Keratinocyte (primary cell): ENCODE results near the gene SERPINA4. TPM values are rescaled to one million over a fixed set of nuclear protein-coding genes. Genes with fewer than 3 reads are reported as not detected.

Experiments used
- DNase-seq: peaks from one replicate; pipeline ENCODE4 v3.0.0-alpha.2; 2011; ENCODE audit warnings: low read depth, missing footprints, low spot score
- FAIRE-seq: peaks from 2 replicates; lab custom pipeline; 2011; peaks lifted over from hg19 to GRCh38; lab: Jason Lieb, UNC
- H2AFZ ChIP-seq: 2 replicates; pipeline ENCODE4 v1.6.0; 2012; ENCODE audit warnings: low read length, control low read depth, inconsistent platforms; ENCODE audit not compliant: control insufficient read depth
- H3K27ac ChIP-seq: 2 replicates; pipeline ENCODE4 v1.5.1; 2011; ENCODE audit warnings: low read length; ENCODE audit not compliant: control insufficient read depth, insufficient read depth
- H3K27me3 ChIP-seq: 3 replicates; pipeline ENCODE4 v1.6.0; 2011; ENCODE audit warnings: low read length; ENCODE audit not compliant: control insufficient read depth, insufficient read depth; ENCODE audit errors: extremely low read depth
- H3K36me3 ChIP-seq, 2 experiments: 2 replicates in 1 of 2; 3 replicates in 1 of 2; pipeline ENCODE4 v1.5.1; 2011; ENCODE audit warnings: low read length in 2 of 2, mild to moderate bottlenecking in 1 of 2; ENCODE audit not compliant: control insufficient read depth in 2 of 2, insufficient read depth in 2 of 2; ENCODE audit errors: extremely low read depth in 1 of 2
- H3K4me1 ChIP-seq: 3 replicates; pipeline ENCODE4 v1.5.1; 2011; ENCODE audit warnings: low read length; ENCODE audit not compliant: control insufficient read depth, insufficient read depth; ENCODE audit errors: extremely low read depth
- H3K4me2 ChIP-seq: 3 replicates; pipeline ENCODE4 v1.6.0; 2011; ENCODE audit warnings: low read depth, low read length; ENCODE audit not compliant: control insufficient read depth, insufficient read depth; ENCODE audit errors: extremely low read depth
- H3K4me3 ChIP-seq, 3 experiments: fragments of 200-600 bp in 1 of 3; sonication (generic) in 1 of 3; 2 replicates in 2 of 3; 3 replicates in 1 of 3; pipeline ENCODE4 v1.5.1; 2011 to 2016; ENCODE audit warnings: low read length in 3 of 3, mild to moderate bottlenecking in 3 of 3, control low read depth in 2 of 3, inconsistent platforms in 1 of 3, low read depth in 1 of 3, mixed read lengths in 1 of 3, mixed run types in 1 of 3, moderate library complexity in 1 of 3; ENCODE audit not compliant: control insufficient read depth in 2 of 3, insufficient read depth in 2 of 3; ENCODE audit errors: extremely low read depth in 1 of 3
- H3K79me2 ChIP-seq: 2 replicates; pipeline ENCODE4 v1.6.0; 2012; ENCODE audit warnings: low read length; ENCODE audit not compliant: control insufficient read depth, insufficient read depth
- H3K9ac ChIP-seq: 3 replicates; pipeline ENCODE4 v1.6.0; 2011; ENCODE audit warnings: low read length; ENCODE audit not compliant: control insufficient read depth, insufficient read depth; ENCODE audit errors: extremely low read depth
- H3K9me1 ChIP-seq: 3 replicates; pipeline ENCODE4 v1.6.0; 2011; ENCODE audit warnings: low read length; ENCODE audit not compliant: control insufficient read depth, insufficient read depth; ENCODE audit errors: extremely low read depth
- H3K9me3 ChIP-seq: 2 replicates; pipeline ENCODE4 v1.5.1; 2012; ENCODE audit warnings: low read depth, low read length; ENCODE audit not compliant: control insufficient read depth
- H4K20me1 ChIP-seq: 3 replicates; pipeline ENCODE4 v1.6.0; 2011; ENCODE audit warnings: low read length; ENCODE audit not compliant: control insufficient read depth, insufficient read depth; ENCODE audit errors: extremely low read depth
- EZH2 ChIP-seq: IDR thresholded peaks from one replicate; pipeline ENCODE4 v1.6.1; 2012; ENCODE audit warnings: inconsistent platforms, mild to moderate bottlenecking, low read length, moderate library complexity
- dilution Hi-C: fragments of 300-500 bp; cut with MboI; formaldehyde crosslinking; loops from one replicate; pipeline ENCODE4 v1.7.0; 2020; ENCODE audit warnings: low sequenced_read_pairs; ENCODE audit not compliant: extremely low pct_ligation_motif_present
- polyA plus RNA-seq, 5 experiments: library from polyadenylated mRNA; depleted of rRNA in 3 of 5; stranded (reverse) in 3 of 5; stranded (forward) in 1 of 5; unstranded in 1 of 5; fragments of >200 nt; gene quantifications; 1 replicate in 1 of 5; 2 replicates in 3 of 5; 3 replicates in 1 of 5; pipeline versions ENCODE4 v1.2.1 to v1.2.3, GENCODE V29; 2011 to 2012; ENCODE audit warnings: missing spikeins in 2 of 5, low read depth in 1 of 5, low replicate concordance in 1 of 5
- TF ChIP-seq, protein P1 (sequence below), 3 experiments: IDR thresholded peaks in 1 of 3; conservative IDR thresholded peaks in 1 of 3; optimal IDR thresholded peaks in 1 of 3; 2 replicates in 2 of 3; 3 replicates in 1 of 3; pipeline versions ENCODE3 to v1.5.1; 2011; ENCODE audit warnings: low read length in 3 of 3, mild to moderate bottlenecking in 3 of 3, moderate library complexity in 2 of 3, control low read depth in 1 of 3, inconsistent platforms in 1 of 3; ENCODE audit not compliant: insufficient read depth in 2 of 3; ENCODE audit errors: extremely low read depth in 1 of 3

SERPINA4 gene
- polyA plus RNA-seq, 1 donor (not counting 4 experiments of a cell fraction or from before 2014, with no cell fraction given): not detected

DNA sequence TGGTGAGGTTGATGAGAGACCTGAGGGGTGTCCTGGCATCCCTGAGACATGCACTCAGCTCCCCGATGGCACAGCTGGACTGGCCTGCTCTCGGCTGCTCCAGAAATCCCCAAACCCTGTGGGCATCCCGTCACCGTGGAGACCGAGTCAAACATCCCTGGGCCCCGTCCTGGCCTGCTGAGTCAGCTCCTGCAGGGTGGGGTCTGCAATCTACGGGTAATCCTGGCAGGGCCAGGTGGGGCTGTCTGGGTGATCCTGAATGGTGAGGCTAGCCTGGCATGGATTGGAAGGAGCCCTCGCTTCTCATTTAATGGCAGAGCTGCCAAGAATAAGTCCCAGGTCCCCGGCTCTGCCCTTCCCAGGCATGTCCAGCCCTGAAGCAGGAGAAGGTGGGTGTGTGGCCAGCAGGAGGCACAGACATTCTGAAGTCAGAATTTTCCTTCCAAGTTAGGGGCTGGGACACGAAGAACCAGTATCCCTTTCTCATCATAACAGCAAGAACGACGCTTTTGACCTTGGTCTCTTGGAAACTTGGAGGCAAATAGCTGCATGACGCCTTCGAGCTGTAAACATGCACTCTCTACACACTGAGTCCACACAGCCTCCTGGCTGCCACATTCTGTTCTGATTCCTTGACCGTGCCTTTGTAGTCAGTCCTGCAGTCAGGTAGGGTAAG, 17.7 kb upstream of the SERPINA4 start:
- no peaks in the 10 kb centered on the region for H3K9me3 ChIP-seq
- no peaks in the 10 kb centered on the region for H4K20me1 ChIP-seq
- no peaks in the 10 kb centered on the region for H3K9me1 ChIP-seq
- FAIRE-seq: no peak
- no peaks in the 10 kb centered on the region for H3K27me3 ChIP-seq
- DNase-seq: peak; percentile 40
- H2AFZ ChIP-seq: peak overlapping the region; percentile 71
- H3K27ac ChIP-seq: peak overlapping the region; percentile 65
- TF ChIP-seq, protein P1, sequence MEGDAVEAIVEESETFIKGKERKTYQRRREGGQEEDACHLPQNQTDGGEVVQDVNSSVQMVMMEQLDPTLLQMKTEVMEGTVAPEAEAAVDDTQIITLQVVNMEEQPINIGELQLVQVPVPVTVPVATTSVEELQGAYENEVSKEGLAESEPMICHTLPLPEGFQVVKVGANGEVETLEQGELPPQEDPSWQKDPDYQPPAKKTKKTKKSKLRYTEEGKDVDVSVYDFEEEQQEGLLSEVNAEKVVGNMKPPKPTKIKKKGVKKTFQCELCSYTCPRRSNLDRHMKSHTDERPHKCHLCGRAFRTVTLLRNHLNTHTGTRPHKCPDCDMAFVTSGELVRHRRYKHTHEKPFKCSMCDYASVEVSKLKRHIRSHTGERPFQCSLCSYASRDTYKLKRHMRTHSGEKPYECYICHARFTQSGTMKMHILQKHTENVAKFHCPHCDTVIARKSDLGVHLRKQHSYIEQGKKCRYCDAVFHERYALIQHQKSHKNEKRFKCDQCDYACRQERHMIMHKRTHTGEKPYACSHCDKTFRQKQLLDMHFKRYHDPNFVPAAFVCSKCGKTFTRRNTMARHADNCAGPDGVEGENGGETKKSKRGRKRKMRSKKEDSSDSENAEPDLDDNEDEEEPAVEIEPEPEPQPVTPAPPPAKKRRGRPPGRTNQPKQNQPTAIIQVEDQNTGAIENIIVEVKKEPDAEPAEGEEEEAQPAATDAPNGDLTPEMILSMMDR (optimal IDR thresholded peaks at IDR 0.05 in 1 of 3, IDR thresholded peaks at IDR 0.05 in 1 of 3, conservative IDR thresholded peaks at IDR 0.05 in 1 of 3; ENCODE audit: extremely low read depth in 1 of 3, insufficient read depth in 2 of 3, low read length in 3 of 3): no peak
- no peak for TF ChIP-seq EZH2
- dilution Hi-C loops: no loop called here
- H3K4me2 ChIP-seq: peak overlapping the region; percentile 65
- no peaks in the 10 kb centered on the region for H3K36me3 ChIP-seq
- H3K9ac ChIP-seq: peak overlapping the region; percentile 41
- no peak overlapping the region for H3K4me3 ChIP-seq
- H3K79me2 ChIP-seq: no peaks in the 10 kb centered on the region
- H3K4me1 ChIP-seq: peaks cover 22% of the 10 kb centered on the region

GRCh38 chr14:94544726-94545125, 16.5 kb upstream of the SERPINA4 start:
- peaks cover 22% of the 10 kb centered on the region for H3K4me1 ChIP-seq
- dilution Hi-C loops: no loop called here
- no peak overlapping the region for H3K4me2 ChIP-seq
- DNase-seq (no peak), FAIRE-seq (no peak)
- no peaks in the 10 kb centered on the region for H3K9me3 ChIP-seq
- H3K27ac ChIP-seq: no peak overlapping the region
- TF ChIP-seq, protein P1 (optimal IDR thresholded peaks at IDR 0.05 in 1 of 3, IDR thresholded peaks at IDR 0.05 in 1 of 3, conservative IDR thresholded peaks at IDR 0.05 in 1 of 3; ENCODE audit: extremely low read depth in 1 of 3, insufficient read depth in 2 of 3, low read length in 3 of 3): no peak
- TF ChIP-seq EZH2: no peak
- H3K36me3 ChIP-seq: no peaks in the 10 kb centered on the region
- no peak overlapping the region for H3K4me3 ChIP-seq
- H3K9ac ChIP-seq: no peak overlapping the region
- no peaks in the 10 kb centered on the region for H3K79me2 ChIP-seq
- H3K9me1 ChIP-seq: no peaks in the 10 kb centered on the region
- H3K27me3 ChIP-seq: no peaks in the 10 kb centered on the region
- no peak overlapping the region for H2AFZ ChIP-seq
- H4K20me1 ChIP-seq: no peaks in the 10 kb centered on the region
